HS-5 (cell line): ENCODE data around the gene STARD5.

Source experiments
- DNase-seq: peaks from one replicate; pipeline ENCODE4 v3.0.0-alpha.2; 2012; ENCODE audit warnings: low read depth

Gene STARD5

DNA sequence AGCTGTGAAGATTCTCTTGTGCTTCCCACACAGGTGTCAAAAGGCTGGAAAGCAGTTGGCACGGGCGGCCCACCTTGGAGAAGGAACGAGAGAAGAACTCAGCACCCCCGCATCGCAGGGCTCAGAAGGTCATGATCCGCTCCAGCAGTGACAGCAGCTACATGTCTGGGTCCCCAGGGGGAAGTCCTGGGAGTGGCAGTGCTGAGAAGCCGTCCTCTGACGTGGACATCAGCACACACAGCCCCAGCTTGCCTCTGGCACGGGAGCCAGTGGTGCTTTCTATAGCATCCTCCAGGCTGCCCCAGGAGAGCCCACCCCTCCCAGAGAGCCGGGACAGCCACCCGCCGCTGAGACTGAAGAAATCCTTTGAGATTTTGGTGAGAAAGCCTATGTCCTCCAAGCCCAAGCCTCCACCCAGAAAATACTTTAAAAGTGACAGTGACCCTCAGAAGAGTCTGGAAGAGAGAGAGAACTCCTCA is 31.4 kb downstream of the STARD5 start:
- no peak for DNase-seq

GRCh38 chr15:81291916-81292522 is 31.9 kb downstream of the STARD5 start:
- DNase-seq: no peak

- DNase-seq: no peak
Measured at GRCh38 chr15:81289910-81290309, 34.0 kb downstream of the STARD5 start.

DNA sequence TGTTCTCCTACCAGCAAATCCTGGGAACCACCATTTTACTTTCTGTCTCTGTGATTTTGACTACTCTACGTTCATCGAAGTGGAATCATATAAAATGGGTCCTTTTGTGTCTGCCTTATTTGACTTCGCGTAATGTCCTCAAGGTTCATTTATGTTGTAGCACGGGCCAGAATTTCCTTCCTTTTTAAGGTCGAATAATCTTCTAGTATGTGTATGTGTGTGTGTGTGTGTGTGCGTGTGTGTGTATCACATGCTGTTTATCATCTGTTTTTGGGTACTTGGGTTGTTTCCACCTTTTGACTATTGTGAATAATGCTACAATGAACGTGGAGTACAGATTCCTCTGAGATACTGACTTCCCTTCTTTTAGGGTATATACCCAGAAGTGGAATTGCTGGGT is 35.3 kb downstream of the STARD5 start:
- no peak for DNase-seq

DNA sequence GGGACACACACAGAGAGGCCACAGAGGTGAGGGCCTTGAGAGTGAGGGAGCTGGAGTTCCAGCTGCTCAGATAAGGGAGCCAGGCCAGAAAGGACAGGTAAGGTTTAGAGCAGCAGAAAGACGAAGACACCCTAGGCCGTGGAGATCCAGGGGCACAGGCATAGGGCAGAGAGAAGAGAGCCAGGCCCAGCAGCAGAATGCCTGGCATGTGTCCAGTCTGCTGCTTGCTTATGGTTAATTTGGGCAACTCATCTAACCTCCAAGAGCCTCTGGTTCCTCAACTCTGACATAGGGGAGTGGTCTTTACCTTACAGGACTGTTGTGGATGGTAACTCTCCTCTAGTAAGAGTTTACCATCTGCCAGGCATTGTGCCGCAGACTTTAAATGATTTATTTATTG is 35.9 kb downstream of the STARD5 start:
- DNase-seq: no peak

DNA sequence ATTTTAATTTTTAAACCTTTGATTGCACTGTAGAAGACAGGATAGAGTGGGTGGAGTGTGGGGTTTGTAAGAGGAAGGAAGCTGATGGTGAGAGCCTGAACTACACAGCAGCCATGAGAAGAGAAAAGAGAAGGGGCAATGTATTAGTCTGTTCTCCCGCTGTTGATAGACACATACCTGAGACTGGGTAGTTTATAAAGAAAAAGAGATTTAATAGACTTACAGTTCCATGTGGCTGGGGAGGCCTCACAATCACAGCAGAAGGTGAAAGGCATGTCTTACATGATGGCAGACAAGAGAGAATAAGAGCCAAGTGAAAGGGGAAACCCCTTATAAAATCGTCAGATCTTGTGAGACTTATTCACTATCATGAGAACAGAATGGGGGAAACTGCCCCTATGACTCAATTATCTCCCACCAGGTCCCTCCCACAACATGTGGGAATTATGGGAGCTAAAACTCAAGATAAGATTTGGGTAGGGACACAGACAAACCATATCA is 37.3 kb downstream of the STARD5 start:
- no peak for DNase-seq

DNA sequence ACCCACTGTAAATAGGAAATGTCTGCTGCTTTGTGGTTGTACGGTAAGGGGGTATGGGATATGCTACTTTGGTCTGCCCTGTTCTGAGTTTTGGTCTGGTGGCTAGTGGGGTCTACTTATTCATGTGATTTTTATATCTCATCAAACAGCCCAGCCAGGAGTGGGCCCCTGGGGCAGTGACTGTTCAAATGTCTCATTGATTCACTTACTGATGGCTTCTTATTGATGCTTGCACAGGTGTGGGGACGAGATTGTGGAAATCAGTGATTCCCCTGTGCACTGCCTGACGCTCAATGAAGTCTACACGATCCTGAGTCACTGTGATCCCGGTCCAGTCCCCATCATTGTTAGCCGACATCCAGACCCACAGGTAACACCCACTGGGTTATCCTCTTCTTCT is 38.5 kb downstream of the STARD5 start:
- no peak for DNase-seq

- no peak for DNase-seq
Measured at GRCh38 chr15:81284256-81285031, 39.5 kb downstream of the STARD5 start.

DNA sequence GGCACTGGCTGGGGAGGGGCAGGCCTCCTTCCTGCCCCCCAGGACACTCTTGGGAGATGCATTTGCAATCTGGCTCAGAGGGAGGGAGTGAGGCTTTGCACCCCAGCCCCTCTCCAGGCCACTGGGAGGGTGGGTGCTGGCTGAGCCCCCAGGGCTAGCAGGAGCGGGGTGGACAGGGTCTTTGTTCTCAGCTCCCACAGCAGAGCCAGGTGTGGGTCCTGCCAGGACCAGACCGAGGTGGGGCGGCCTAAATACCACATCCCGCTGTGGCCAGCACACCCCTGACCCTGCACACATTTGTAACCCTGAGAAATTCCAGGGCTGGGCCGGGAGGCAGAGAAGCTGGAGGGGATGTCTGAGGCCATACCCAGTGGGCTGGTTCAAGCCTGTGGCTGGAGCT is 41.0 kb downstream of the STARD5 start:
- DNase-seq: no peak

DNA sequence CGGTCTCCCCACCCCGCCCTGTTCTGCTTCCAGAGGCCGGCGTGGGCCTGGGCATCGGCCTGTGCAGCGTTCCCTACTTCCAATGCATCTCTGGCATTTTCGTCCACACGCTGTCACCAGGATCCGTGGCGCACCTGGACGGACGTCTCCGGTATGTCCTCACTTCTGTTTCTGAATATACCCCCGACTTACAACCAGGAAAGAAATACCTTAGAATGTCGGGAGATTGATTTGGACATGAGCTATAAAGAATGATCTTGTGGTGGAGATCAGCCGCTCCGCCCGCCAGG is 41.4 kb downstream of the STARD5 start:
- DNase-seq: no peak

DNA sequence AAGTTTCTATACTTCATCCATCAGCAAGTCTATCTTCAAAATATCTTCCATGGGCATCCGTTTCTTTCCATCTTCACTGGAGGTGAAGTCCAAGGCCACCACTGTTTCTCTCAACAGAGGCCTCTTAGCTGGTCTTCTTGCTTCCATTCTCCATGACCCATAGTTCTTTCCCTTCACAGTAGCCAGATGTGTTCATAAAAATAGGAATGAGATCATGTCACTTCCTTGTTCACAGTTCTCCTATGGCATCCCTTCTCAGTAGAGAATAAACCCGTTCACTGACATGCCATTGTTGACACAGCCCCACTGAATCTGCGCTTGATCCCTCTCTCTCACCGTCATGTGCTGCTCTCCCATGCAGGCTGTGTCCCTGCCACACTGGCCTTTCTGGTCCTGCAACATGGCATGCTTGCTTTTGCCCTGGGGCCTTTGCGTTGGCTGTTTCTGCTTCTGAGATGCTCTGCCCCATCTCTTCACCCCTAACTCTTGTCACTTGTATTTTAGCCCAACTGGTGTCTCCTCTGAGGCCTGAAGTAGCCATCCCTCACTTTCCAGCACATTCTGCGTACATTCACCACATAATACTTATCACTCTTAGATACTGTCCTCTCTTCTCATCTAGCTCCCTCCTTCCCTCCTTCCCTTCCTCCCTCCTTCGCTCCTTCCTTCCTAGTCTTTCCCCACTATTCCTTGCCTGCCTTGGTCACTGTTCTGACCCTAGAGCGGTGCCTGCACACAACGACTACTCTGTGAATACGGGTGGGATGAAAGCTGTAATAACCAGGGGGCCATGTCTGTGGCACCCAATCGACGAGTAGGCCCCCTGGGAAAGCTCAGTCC is 42.0 kb downstream of the STARD5 start:
- DNase-seq: no peak

DNA sequence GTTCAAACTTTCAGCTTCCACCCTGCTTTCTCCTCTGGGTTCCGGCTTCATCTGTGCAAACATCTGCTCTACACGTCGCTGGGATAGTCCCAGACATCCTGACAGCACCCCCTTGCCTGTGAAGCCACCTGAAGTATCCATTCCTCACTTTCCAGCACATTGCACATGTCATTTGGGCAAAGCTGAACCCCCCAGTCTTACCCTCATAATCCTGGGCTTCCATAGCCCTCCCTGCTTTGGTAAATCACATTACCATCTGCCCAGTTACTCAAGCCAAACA is 42.5 kb downstream of the STARD5 start:
- DNase-seq: no peak

DNA sequence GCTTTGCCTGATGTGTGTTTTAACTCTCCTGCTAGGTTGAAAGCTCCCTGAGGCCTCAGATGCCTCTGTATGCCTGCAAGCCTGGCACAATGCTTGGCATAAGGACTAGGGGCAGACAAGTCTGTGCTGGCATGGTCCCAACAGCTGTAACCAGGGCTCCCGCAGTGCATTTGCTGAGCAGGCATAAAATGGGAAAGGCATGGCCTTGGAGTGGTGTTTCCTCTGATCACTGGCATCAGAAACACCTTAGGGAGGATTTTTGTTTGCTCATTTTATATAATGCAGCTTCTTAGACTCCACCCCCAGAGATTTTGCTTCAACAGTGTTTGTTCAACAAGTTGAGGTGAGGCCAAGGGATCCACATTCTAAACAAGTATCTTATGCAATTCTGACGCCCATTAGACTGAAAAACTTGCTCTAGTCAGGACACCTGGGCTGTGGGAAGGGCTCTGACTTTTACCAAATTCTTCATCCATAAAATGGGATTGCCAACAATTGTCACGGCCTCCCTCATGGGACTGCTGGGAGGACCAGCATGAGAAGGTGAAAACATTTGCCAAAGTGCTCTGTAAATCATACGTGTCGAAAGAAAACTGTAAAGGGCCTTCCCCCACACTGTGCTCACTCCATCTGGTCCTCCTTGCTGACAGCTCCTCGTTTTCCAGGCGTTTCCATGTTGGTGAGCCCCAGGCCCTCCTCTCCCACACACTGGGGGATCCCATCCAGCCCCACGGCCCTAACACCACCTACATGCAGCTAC is 43.1 kb downstream of the STARD5 start:
- DNase-seq: no peak

- DNase-seq: no peak
Measured at GRCh38 chr15:81279621-81280485, 44.1 kb downstream of the STARD5 start.

GRCh38 chr15:81278306-81279029 is 45.5 kb downstream of the STARD5 start:
- no peak for DNase-seq

DNA sequence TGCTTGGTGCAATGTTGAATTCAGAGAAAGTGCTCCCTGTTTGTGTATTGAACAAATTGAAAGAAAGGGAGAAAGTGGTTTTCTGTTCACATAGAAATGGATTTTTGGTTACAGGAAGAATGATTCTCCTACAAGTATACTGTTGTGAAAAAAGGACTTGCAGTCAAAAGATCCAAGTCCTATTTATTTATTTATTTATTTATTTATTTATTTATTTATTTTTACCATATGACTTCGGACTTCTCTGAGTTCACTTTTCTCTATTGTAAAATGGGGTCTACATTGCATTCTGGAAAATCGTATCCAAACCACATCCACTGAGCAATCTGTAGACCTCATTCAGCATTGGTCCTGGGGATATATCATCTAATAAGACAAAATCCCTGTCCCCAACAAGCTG is 46.1 kb downstream of the STARD5 start:
- no peak for DNase-seq

DNA sequence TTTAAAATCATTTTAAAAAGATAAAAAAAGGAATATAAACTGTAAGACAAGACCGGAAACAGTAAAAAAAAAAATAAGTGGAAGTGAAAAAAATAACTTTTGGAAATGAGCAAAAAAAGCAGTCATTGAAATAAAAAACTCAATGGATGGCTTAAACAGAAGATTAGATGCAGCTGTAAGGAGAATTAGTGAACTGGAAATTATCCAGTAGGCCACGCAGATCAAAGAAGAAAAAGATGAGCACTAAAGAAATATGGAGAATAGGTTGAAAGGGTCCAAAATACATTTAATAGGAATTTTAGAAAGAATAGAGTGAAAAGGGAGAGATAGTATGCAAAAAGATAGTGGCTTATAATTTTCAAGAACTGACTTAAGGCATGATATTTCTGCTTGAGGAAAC is 47.0 kb downstream of the STARD5 start:
- DNase-seq: no peak

GRCh38 chr15:81275711-81276392 is 48.1 kb downstream of the STARD5 start:
- DNase-seq: no peak

DNA sequence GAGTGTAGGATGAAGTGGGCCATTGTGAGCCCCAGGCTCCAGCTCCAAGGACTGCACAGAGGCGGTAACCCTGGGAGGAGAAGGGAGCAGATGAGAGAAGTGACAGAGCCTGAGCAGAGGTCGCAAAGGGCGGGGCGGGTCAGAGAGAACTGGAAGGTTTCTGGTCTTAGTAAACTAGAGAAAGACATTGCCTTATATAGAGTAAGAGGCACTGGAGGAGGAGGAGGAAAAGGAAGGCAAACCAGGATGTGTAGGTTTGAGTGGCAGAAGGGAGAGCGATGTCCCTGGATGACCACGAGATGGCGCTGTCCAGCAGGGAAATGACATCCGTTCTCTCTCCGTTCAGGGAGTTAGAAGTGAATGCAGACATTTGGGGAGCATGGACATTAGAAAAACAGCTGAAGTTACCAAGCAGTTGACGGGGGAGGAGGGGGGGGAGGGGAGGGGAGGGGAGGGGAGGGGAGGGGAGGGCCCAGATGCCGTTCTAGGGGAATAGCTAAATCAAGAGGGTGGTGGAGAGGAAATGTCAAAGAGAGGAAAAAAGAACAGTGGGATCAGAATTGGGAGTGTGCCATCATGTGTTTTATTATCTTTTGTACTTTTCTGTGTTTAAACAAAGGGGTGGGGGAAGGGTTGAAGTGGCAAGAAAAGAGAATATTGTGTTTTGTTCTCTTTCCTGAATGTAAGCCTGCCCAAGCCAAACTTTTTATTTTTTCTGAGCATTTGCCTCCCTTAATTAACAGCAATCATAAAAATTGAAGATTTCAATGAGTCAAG is 48.8 kb downstream of the STARD5 start:
- no peak for DNase-seq
